ENCODE data around the gene LINC01488. TPM values are rescaled to one million over a fixed set of nuclear protein-coding genes. Genes with fewer than 3 reads are reported as not detected.

LINC01488 gene
- polyA plus RNA-seq, 1 of the 3 experiments (the other 2 are of a cell fraction): not detected

DNA sequence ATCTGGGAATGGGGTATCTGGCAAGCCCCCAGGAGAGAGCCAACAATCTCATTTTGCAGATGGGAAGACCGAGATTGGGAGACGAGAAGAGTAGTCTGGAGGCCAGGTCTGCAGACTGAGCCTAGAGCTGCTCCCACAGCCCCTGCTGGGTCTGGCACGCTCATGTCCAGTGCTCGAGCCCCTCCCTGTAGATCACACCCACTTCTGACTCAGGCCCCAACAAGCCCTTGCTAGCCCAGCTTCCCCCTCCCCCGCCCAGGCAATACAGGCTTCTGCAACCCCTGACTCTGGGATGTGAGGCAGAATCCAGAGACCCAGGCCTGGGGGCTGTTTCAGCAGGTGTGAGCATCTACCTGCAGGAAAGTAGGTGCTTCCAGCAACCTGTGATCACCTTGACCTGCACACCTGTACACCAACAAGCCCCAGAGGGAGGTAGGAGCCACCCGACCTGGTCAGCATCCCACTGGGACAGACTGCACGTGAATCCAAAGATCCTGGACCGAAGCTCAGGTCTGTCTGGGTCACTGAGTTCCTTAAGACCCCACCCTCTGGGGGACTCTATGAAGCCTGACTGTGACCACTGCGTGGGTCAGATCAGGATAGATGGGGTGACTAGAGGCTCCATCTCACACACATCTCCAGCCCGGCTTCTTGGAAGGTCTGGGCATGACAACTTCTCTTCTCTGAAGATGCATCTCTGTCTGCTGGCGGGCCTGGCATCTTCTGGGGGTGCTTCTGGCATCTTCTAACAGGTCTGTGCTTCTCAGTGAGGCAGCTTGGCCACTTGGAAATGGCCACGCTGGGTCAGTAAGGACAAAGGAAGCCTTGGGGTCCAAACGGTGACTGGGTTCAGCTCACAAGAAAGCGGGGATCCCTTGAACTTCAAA is 29.3 kb downstream of the LINC01488 start (continued):
- TF ChIP-seq, protein P1, sequence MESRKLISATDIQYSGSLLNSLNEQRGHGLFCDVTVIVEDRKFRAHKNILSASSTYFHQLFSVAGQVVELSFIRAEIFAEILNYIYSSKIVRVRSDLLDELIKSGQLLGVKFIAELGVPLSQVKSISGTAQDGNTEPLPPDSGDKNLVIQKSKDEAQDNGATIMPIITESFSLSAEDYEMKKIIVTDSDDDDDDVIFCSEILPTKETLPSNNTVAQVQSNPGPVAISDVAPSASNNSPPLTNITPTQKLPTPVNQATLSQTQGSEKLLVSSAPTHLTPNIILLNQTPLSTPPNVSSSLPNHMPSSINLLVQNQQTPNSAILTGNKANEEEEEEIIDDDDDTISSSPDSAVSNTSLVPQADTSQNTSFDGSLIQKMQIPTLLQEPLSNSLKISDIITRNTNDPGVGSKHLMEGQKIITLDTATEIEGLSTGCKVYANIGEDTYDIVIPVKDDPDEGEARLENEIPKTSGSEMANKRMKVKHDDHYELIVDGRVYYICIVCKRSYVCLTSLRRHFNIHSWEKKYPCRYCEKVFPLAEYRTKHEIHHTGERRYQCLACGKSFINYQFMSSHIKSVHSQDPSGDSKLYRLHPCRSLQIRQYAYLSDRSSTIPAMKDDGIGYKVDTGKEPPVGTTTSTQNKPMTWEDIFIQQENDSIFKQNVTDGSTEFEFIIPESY (IDR thresholded peaks at IDR 0.05; ENCODE audit: borderline replicate concordance, low read depth): no peak
- TF ChIP-seq, protein P2, sequence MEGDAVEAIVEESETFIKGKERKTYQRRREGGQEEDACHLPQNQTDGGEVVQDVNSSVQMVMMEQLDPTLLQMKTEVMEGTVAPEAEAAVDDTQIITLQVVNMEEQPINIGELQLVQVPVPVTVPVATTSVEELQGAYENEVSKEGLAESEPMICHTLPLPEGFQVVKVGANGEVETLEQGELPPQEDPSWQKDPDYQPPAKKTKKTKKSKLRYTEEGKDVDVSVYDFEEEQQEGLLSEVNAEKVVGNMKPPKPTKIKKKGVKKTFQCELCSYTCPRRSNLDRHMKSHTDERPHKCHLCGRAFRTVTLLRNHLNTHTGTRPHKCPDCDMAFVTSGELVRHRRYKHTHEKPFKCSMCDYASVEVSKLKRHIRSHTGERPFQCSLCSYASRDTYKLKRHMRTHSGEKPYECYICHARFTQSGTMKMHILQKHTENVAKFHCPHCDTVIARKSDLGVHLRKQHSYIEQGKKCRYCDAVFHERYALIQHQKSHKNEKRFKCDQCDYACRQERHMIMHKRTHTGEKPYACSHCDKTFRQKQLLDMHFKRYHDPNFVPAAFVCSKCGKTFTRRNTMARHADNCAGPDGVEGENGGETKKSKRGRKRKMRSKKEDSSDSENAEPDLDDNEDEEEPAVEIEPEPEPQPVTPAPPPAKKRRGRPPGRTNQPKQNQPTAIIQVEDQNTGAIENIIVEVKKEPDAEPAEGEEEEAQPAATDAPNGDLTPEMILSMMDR (IDR thresholded peaks at IDR 0.05): no peak
- TF ChIP-seq SIN3A (IDR thresholded peaks at IDR 0.05; ENCODE audit: borderline replicate concordance, low read depth, low read length) (no peak), ELF1 (IDR thresholded peaks at IDR 0.05) (no peak)

DNA sequence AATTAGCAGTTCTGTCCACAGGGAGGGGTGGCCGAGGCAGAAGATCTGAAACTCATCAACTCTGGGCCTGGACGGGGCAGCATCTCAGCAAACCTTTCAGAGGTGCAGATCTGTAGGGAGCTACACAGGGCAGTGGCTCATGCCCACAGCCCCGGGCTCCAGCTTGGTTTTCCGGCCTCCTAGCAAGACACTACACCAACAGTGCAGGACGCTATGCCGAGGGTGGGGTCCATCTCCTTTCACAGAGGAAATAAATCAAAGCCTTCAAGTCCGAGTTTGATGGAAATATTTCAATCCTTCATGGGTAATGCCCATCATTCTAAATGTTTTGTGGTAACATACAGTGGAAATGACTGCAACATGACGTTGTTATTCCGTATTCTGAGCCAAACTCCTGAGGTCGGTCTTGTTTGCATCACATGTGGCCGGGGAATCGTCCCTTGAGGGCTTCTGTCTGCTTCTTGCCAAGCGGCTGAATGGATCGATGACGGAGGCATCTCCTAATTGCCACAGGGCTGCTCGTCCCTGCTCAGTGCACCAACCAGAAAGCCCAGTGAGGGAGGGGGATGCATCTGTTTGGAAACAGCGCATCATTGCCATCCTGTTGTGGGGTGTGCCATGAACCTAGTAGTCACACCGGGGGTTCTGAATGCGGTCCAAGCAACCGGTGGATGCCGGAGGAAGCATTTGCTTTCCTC is 30.0 kb downstream of the LINC01488 start:
- DNase-seq: no peak
- H3K4me3 ChIP-seq (ENCODE audit: low read depth in 2 of 2, low read length in 1 of 2): no peak overlapping the region
- WGBS (ENCODE audit: low lambda C conversion rate): 91% methylated on average over 18 of the region's 21 CpGs
- TF ChIP-seq RAD21 (IDR thresholded peaks at IDR 0.05; ENCODE audit: low read length) (no peak), FOXM1 (IDR thresholded peaks at IDR 0.05; ENCODE audit: low read depth) (no peak)
- TF ChIP-seq, protein P3, sequence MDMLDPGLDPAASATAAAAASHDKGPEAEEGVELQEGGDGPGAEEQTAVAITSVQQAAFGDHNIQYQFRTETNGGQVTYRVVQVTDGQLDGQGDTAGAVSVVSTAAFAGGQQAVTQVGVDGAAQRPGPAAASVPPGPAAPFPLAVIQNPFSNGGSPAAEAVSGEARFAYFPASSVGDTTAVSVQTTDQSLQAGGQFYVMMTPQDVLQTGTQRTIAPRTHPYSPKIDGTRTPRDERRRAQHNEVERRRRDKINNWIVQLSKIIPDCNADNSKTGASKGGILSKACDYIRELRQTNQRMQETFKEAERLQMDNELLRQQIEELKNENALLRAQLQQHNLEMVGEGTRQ (IDR thresholded peaks at IDR 0.05; ENCODE audit: borderline replicate concordance, low read depth, low read length): no peak
- no peaks in the 10 kb centered on the region for H3K27me3 ChIP-seq (ENCODE audit: insufficient read depth)
- H3K4me1 ChIP-seq (ENCODE audit: control insufficient read depth in 1 of 2, insufficient read depth in 2 of 2, low read depth in 1 of 2, low read length in 1 of 2): peaks cover 0 to 10% of the 10 kb centered on the region in 2 experiments; a peak in 2 of 4 replicates
- no peak overlapping the region for H3K27ac ChIP-seq (ENCODE audit: low read depth in 2 of 2, low read length in 1 of 2)
- H3K4me2 ChIP-seq: no peak overlapping the region
- no peak overlapping the region for H3K9ac ChIP-seq
- no peaks in the 10 kb centered on the region for H3K9me3 ChIP-seq
- no peaks in the 10 kb centered on the region for H4K20me1 ChIP-seq (ENCODE audit: insufficient read depth)
- H3F3A ChIP-seq (replicated peaks; ENCODE audit: insufficient read depth): no peaks in the 10 kb centered on the region
- CTCF ChIA-PET: no interaction called here
- no peaks in the 10 kb centered on the region for H3K79me2 ChIP-seq (ENCODE audit: insufficient read depth)
- no peak overlapping the region for H2AFZ ChIP-seq (ENCODE audit: low read depth)
- H3K36me3 ChIP-seq (replicated peaks in 1 of 2; ENCODE audit: control insufficient read depth in 1 of 2, insufficient read depth in 2 of 2, low read length in 1 of 2): no peaks in the 10 kb centered on the region
- POLR2A ChIA-PET: no interaction called here
- H3K9me2 ChIP-seq: no peaks in the 10 kb centered on the region
